ENCODE measurements around the gene GPSM1. TPM values are rescaled to one million over a fixed set of nuclear protein-coding genes. Genes with fewer than 3 reads are reported as not detected.

Gene GPSM1
- total and polyA plus RNA-seq, 9 of the 15 experiments (the other 6 are each of a cell fraction or from before 2014, with no cell fraction given): 0.04 to 14.2 (median 3.1) TPM

DNA sequence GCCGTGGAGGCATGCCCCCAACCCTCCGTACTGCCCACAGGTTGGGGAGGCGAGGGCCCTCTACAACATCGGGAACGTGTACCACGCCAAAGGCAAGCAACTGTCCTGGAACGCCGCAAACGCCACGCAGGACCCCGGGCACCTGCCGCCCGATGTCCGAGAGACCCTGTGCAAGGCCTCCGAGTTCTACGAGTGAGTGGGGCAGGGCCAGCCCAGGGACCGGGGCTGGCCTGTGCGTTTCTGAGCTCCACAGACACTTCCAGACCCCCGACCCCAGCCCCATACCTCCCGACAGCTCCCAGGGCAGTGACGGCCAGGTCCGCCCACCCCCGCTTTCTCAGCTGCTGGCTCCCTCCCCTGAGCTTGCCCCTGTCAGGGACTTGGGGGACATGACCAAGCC, 9.5 kb downstream of the GPSM1 start (continued):
- no peak for TF ChIP-seq ZNF609 (CRISPR knock-in tag; IDR thresholded peaks at IDR 0.05; ENCODE audit: borderline replicate concordance)
- TF ChIP-seq SRF (CRISPR knock-in tag; IDR thresholded peaks at IDR 0.05): no peak
- TF ChIP-seq ZNF584 (CRISPR knock-in tag; IDR thresholded peaks at IDR 0.05; ENCODE audit: low read depth): no peak
- no peak for TF ChIP-seq SRSF1 (IDR thresholded peaks at IDR 0.05; ENCODE audit: low read depth, low read length)
- TF ChIP-seq POLR2G (IDR thresholded peaks at IDR 0.05; ENCODE audit: low read depth, low read length): no peak
- no peak for TF ChIP-seq MXD1 (CRISPR knock-in tag; IDR thresholded peaks at IDR 0.05; ENCODE audit: borderline replicate concordance, poor library complexity, severe bottlenecking)
- TF ChIP-seq BMI1 (IDR thresholded peaks at IDR 0.05; ENCODE audit: low read length): no peak

All from K562 (cell line).